Right hindlimb (tissue), 1 donor: ENCODE results near the gene TRPM8.
A peak's percentile ranks its signal among the peaks of the same experiment; 100 is the strongest.

ENCODE experiments used
- DNase-seq: peaks from one replicate; pipeline ENCODE4 v3.0.0-alpha.2; 2018

The TRPM8 gene

DNA sequence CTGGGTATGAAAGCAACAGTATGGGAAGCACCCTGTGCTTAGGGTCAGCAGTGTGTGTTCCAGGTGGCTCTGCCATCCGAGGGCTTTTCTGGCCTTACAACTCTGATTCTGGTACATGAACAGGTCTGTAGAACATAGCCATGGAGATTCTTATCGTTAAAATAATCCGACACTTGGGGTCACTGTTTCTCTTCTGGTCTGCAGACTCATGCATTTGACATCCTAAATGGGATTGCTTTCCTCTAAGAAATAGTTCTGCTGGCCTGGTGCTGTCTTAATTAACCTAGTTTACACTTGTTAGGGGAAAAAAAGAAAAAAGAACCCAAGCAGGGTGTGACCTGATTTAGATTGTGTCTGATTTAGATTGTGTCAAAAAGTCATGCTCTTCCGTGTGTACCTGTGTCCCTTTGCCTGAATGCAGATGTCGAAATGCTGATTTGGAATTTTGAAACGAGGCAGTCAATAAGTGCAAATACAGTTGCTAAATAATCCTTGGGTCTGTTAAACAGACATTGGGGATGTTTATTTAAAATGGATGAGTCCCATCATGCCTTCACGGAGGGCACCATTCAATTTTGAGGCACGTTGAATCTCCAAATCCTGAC lies 59.6 kb downstream of the TRPM8 start:
- DNase-seq: no peak

GRCh38 chr2:233977296-233977837 lies 60.2 kb downstream of the TRPM8 start:
- DNase-seq: no peak

DNA sequence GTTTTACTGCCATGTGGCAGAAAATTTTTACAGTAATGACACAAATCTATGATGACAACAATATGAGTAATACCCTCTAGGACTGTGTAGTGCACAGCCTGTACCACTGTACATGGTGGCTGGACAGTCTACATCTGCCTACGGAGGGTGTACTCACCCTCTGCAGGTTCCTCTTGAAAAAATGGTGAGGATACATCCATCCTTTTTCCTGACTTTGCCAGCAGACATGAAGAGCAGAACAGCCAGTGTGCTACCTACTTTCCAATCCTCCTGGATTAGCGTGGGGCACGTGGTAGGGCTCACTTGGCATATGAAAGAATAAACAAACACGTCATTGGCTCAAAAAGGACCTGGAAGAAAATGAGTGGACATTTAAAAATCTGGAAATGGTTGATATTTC lies 62.6 kb downstream of the TRPM8 start:
- DNase-seq: no peak

DNA sequence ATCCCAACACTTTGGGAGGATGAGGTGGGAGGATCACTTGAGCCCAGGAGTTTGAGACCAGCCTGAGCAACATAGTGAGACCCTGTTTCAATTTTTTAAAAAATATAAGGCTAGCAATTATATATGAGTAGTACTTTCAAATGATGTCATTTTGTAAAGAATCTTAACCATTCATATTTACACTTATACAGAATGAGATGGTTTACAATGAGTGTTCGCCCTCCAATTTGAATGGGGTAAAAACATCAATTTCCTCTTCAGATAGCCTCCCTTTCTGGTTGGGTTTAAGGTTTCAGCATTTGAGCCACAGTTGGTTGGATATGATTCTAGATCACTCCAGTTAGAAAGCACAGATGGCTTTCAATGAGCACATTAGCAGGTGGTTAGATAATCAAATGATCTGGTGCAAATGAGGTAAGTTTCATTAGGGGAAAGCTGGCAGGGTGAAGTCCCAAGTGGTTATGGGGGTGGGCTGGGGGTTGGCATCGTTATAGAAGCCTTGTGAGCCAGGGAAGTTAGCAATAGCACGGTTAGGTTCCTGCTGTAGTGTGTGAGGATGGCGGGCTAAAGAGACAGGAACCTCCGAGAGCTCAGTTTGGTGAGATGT lies 63.9 kb downstream of the TRPM8 start:
- DNase-seq: no peak

DNA sequence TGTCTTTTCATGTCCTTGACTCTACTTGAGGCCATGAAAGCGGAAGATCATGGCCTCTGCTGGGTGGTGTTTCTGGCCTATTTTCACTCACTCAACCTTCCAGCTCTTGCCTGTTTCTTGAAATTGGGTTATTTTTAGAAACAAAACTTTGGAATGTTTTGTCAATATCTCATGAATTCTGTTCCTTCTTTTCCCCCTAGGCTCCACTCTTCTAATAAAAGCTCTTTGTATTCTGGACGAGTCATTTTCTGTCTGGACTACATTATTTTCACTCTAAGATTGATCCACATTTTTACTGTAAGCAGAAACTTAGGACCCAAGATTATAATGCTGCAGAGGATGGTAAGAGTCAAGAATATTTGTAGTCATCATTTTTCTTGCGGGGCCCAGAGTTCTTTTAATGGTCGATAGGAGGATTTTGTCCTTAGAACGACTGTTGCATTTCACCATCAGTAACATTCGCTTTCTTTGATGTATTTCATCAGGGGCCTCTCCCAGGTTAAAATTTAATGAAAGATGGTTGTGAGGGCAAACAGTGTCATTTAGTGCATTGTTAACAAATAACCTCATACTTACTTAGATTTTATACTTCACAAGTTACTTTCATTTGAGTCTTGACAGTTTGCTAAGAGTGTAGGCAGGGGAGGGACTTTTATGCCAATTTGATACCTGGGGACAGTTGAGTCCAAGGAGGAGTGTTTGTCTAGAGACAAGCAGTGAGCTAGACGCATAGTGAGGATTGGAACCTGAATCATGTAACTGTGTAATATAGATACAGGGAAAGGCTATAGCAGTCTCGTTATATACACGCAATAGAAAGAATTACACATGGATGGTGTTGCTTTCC lies 64.6 kb downstream of the TRPM8 start:
- no peak for DNase-seq

GRCh38 chr2:233982421-233983121 lies 65.4 kb downstream of the TRPM8 start:
- DNase-seq: no peak

- no peak for DNase-seq
These were observed 66.3 kb downstream of the TRPM8 start for GRCh38 chr2:233983445-233983844.

- DNase-seq: no peak
These were observed 71.4 kb downstream of the TRPM8 start for GRCh38 chr2:233988581-233988980.

GRCh38 chr2:233989221-233989858 lies 72.2 kb downstream of the TRPM8 start:
- DNase-seq: no peak

DNA sequence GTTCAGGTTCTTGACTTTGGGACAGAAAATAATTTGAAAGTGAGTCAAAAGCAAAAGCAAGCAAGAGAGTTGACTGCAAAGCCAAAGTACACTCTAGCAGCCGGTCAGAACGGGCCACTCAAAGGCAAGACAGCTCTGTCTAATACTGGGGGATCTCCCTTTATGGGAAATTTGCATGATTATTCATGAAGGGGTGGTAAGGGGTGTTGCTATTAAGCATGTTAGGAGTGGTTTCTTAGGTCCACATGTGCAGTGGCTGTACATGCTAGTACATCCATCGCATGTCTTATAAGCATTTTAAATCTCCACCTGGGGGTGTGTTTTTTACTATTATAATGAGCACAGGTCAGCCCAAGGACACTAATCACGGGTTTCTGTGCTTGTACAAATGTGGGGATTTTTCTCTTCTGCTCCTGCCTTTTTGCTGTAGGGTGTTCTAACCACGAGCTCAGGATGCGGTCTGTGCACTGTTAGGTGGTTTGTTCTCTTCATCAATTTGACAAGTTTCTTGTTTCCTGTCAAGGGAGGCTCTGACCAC lies 73.2 kb downstream of the TRPM8 start:
- DNase-seq: no peak

DNA sequence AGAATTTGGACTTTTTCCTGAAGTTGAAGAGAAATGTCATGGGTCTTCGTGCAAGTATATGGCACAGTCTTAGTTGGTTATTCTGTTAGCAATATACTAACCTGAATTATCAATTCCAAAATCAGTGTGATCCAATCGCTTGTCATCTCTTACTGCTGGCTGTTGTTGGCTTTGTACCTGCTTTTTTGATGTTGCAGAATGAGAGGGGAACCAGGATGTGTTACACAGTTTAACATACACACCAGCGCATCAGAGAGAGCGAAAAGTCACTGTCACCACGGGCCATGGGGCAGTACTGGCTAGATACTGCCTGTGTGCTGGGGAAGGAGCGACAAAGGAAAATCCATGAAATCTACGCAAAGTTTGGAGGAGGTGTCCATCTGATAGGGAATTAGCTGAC lies 74.0 kb downstream of the TRPM8 start:
- DNase-seq: no peak

DNA sequence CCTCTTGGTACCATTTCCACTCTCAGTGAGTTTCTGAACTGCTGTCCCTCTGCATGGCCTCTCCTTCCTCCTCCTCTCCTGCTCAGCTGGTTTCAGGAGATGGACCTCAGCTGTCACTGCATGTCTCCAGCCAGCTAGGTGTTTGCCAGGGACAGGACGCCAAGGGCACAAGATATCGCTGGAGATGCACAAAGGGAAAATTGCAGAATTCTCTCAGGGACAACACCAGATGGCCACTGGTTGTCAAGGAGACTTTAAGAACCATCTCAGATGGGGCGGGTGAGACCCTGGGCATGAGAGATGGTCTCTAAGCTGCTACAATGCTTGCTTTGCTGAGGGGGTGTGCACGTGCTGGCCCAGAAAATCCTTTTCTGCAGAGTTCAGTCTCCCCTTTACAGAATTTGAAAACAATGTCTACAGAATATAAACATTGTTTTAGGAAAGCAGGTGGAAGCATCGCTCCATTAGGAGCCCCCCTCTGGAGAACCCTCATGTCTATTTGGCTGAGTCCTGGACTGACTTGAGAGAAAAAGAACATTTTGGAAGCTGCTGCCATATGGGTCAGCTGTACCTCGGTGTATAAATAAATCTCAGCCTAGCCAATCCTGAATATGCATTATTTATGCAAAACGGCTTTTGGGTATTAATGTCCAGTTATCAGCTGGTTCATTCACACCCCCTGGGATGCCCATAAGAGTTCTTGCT lies 75.5 kb downstream of the TRPM8 start:
- no peak for DNase-seq

- peak; percentile 45 for DNase-seq
These were observed 76.3 kb downstream of the TRPM8 start for GRCh38 chr2:233993461-233993860.

DNA sequence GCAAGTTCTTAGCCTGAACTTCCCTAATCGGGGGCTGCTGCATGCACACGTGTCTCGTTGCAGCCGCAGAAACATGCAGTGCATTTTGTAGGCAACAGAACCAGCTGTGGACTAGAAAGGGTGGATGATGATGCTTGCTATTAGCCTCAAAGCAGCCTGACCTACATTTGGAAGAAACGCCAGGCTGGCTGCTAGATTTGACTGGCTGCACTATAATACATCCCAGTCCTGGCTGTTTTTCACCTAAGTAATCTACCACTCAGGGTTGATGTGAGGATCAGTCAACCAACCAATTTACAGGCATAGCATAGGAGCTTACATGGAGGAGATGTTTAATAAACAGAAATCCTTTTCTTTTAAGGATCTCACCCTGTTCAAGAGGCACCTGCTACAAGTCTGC lies 77.0 kb downstream of the TRPM8 start:
- no peak for DNase-seq

- no peak for DNase-seq
These were observed 78.8 kb downstream of the TRPM8 start for GRCh38 chr2:233996000-233996399.

DNA sequence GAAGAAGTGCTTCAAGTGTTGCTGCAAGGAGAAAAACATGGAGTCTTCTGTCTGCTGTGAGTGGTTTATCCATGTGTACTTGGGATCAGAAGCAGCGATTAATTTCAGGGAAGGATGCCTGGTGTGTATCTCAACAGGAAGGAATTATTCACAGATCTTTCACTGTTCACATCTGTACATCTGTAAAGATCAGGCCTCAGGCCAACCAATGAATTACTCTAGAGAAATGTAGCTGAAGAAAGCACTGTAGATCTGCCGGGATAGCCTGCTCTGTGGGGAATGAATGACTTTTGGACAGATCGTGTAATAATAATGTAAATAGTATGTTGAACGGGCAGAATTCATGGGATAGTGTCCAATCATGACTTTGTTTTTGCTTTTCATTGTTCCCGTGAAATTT lies 79.3 kb downstream of the TRPM8 start:
- DNase-seq: peak; percentile 48

DNA sequence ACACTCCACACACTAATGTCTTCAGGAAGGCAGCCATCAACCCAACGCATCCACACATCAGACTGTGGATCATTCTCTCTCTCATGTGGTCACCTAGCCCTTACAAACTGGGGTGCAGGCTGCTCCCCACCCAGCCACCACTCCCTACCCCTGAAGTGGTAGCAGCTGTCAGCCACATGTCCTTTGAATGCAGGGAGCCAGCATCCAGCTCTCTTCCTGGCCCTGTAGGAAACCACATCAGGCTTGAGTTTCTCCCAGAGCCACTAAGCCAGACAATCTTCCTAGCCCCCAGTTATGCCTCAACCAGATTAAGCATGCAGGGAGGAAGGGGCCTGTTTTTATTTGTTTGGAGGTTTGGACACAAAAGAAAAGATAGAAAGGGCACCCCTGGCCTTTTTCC lies 80.5 kb downstream of the TRPM8 start:
- DNase-seq: no peak

GRCh38 chr2:233999182-233999581 lies 82.0 kb downstream of the TRPM8 start:
- no peak for DNase-seq

- no peak for DNase-seq
These were observed 84.4 kb downstream of the TRPM8 start for GRCh38 chr2:234001380-234002160.

DNA sequence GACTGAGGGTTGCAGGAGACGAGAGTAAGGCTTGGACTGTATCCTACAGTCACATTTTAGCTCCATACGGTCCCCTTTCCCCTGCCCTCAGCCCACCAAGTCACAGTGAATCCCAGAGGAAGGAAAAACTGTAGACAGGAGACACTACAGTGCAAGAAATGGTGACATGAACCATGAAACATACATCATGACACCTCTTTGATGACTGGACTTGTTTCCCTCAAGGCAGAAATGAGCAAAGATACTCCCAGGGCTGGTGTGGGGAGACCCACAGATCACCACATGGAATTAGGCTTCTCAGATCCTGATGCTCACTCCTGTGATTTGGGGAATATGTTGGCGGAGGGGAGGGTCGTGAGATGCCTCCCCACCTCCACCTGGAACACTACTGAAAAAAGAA lies 85.1 kb downstream of the TRPM8 start:
- DNase-seq: no peak
